HepG2 (cell line): ENCODE measurements around the gene PEX14. TPM values are rescaled to one million over a fixed set of nuclear protein-coding genes. Genes with fewer than 3 reads are reported as not detected.

Source experiments
- ATAC-seq: fragments of 200-7000 bp; cut with Tn5 transposase; 3 replicates; pipeline ENCODE4 v1.9.1; 2020; ENCODE audit warnings: mild to moderate bottlenecking, moderate library complexity
- BruUV-seq: library from RNA; stranded (reverse); fragments of 400-500 nt; replicated peaks from 2 replicates; lab custom pipeline; 2021; lab: Mats Ljungman, UMichigan
- CTCF ChIA-PET: fragments of 300-600 bp; formaldehyde crosslinking; extraction: SDS; loops from one replicate; lab custom pipeline; 2021; ENCODE audit warnings: low total read pairs, inconsistent platforms, low intra/inter-chr PET ratio; lab: Yijun Ruan, JAX
- POLR2A ChIA-PET: fragments of 350-600 bp; sonication (Branson Sonifier 250); formaldehyde crosslinking; loops from one replicate; lab custom pipeline; 2020; ENCODE audit warnings: antibody characterized with exemption, inconsistent platforms; lab: Yijun Ruan, JAX
- DNase-seq: peaks from one replicate; pipeline ENCODE4 v3.0.0-alpha.2; 2015; ENCODE audit warnings: low spot score
- FAIRE-seq: peaks from 3 replicates; lab custom pipeline; 2011; peaks lifted over from hg19 to GRCh38; lab: Jason Lieb, UNC
- H2AFZ ChIP-seq: one replicate; pipeline ENCODE4 v1.6.1; 2011; ENCODE audit warnings: low read length, inconsistent platforms
- H3K27ac ChIP-seq: fragments of 300-600 bp; 3 replicates; pipeline ENCODE4 v1.8.0; 2011; ENCODE audit warnings: mixed run types, mild to moderate bottlenecking, mixed read lengths, low read length, inconsistent platforms; ENCODE audit not compliant: insufficient read depth; ENCODE audit errors: extremely low read length
- H3K27me3 ChIP-seq, 2 experiments: fragments of 200-600 bp in 1 of 2; 2 replicates in 1 of 2; 3 replicates in 1 of 2; pipeline versions ENCODE4 v1.6.0 to v1.8.0; 2011; ENCODE audit warnings: low read length in 2 of 2, mild to moderate bottlenecking in 2 of 2, moderate library complexity in 2 of 2, inconsistent platforms in 1 of 2; ENCODE audit not compliant: insufficient read depth in 2 of 2, control insufficient read depth in 1 of 2
- H3K36me3 ChIP-seq, 2 experiments: fragments of 200-600 bp in 1 of 2; replicated peaks in 1 of 2; 2 replicates in 1 of 2; 3 replicates in 1 of 2; pipeline versions ENCODE4 v1.5.1 to v1.8.0; 2011; ENCODE audit warnings: low read length in 2 of 2, inconsistent platforms in 1 of 2; ENCODE audit not compliant: insufficient read depth in 2 of 2, control insufficient read depth in 1 of 2
- H3K4me1 ChIP-seq: 2 replicates; pipeline ENCODE4 v1.5.1; 2012; ENCODE audit warnings: low read length, inconsistent platforms; ENCODE audit not compliant: insufficient read depth
- H3K4me2 ChIP-seq: 2 replicates; pipeline ENCODE4 v1.6.0; 2011; ENCODE audit warnings: low read depth, low read length, inconsistent platforms
- H3K4me3 ChIP-seq, 3 experiments: fragments of 200-600 bp in 1 of 3; sonication (generic), shearing (Covaris generic) in 1 of 3; replicated peaks in 1 of 3; 2 replicates each; pipeline ENCODE4 v1.5.1; 2011 to 2016; ENCODE audit warnings: low read length in 3 of 3, inconsistent platforms in 2 of 3, low read depth in 2 of 3, mild to moderate bottlenecking in 2 of 3, control low read depth in 1 of 3, mixed read lengths in 1 of 3; ENCODE audit not compliant: insufficient read depth in 1 of 3
- H3K79me2 ChIP-seq: one replicate; pipeline ENCODE4 v1.6.1; 2011; ENCODE audit warnings: low read length, inconsistent platforms; ENCODE audit not compliant: insufficient read depth
- H3K9ac ChIP-seq: 2 replicates; pipeline ENCODE4 v1.6.0; 2011; ENCODE audit warnings: mild to moderate bottlenecking, low read depth, low read length, inconsistent platforms; ENCODE audit not compliant: insufficient read depth
- H3K9me3 ChIP-seq: 2 replicates; pipeline ENCODE4 v1.5.1; 2012; ENCODE audit warnings: mild to moderate bottlenecking, low read length
- H4K20me1 ChIP-seq: 2 replicates; pipeline ENCODE4 v1.6.0; 2011; ENCODE audit warnings: inconsistent platforms, mild to moderate bottlenecking, low read length, moderate library complexity; ENCODE audit not compliant: insufficient read depth
- ARID4A ChIP-seq: sonication (generic); formaldehyde crosslinking; IDR thresholded peaks from 2 replicates; pipeline ENCODE4 v1.5.0; 2020; ENCODE audit warnings: mild to moderate bottlenecking, missing genetic modification reagents, borderline replicate concordance
- EED ChIP-seq: sonication (generic); formaldehyde crosslinking; IDR thresholded peaks from 2 replicates; pipeline ENCODE4 v1.5.0; 2020; ENCODE audit warnings: mild to moderate bottlenecking, missing genetic modification reagents
- GTF2F1 ChIP-seq: fragments of 150-350 bp; IDR thresholded peaks from 2 replicates; pipeline ENCODE4 v1.6.1; 2014; ENCODE audit warnings: low read length
- HMG20B ChIP-seq: conservative IDR thresholded peaks from 2 replicates; pipeline ENCODE4 v1.6.1; 2016; ENCODE audit warnings: missing genetic modification reagents, missing compliant biosample characterization
- MTF2 ChIP-seq: sonication (generic); formaldehyde crosslinking; IDR thresholded peaks from 2 replicates; pipeline ENCODE4 v1.5.0; 2020; ENCODE audit warnings: missing genetic modification reagents, borderline replicate concordance
- MYC ChIP-seq: sonication (generic); formaldehyde crosslinking; IDR thresholded peaks from 2 replicates; pipeline ENCODE4 v1.9.0; 2021; ENCODE audit warnings: missing genetic modification reagents, borderline replicate concordance
- NCOA1 ChIP-seq: sonication (generic); formaldehyde crosslinking; IDR thresholded peaks from 2 replicates; pipeline ENCODE4 v1.9.0; 2021; ENCODE audit warnings: missing genetic modification reagents
- NFKB2 ChIP-seq: sonication (generic); formaldehyde crosslinking; IDR thresholded peaks from 2 replicates; pipeline ENCODE4 v1.4.0; 2020; ENCODE audit warnings: missing genetic modification reagents, borderline replicate concordance
- NR1H2 ChIP-seq: sonication (generic); formaldehyde crosslinking; IDR thresholded peaks from 2 replicates; pipeline ENCODE4 v1.8.1; 2022; ENCODE audit warnings: low read depth, missing genetic modification reagents, borderline replicate concordance
- ONECUT2 ChIP-seq: sonication (generic); formaldehyde crosslinking; IDR thresholded peaks from 2 replicates; pipeline ENCODE4 v1.4.0; 2020; ENCODE audit warnings: missing genetic modification reagents
- PHB2 ChIP-seq: fragments of 450-650 bp; IDR thresholded peaks from 2 replicates; pipeline ENCODE4 v1.6.1; 2018; ENCODE audit not compliant: partially characterized antibody
- SMAD9 ChIP-seq: sonication (generic); formaldehyde crosslinking; IDR thresholded peaks from 2 replicates; pipeline ENCODE4 v1.5.1; 2020; ENCODE audit warnings: mild to moderate bottlenecking, missing genetic modification reagents
- ZC3H13 ChIP-seq: sonication (generic); formaldehyde crosslinking; IDR thresholded peaks from 2 replicates; pipeline ENCODE4 v1.8.1; 2023; ENCODE audit warnings: mild to moderate bottlenecking, missing genetic modification reagents, moderate library complexity
- ZEB1 ChIP-seq: IDR thresholded peaks from 2 replicates; pipeline ENCODE4 v1.6.1; 2012; ENCODE audit warnings: mild to moderate bottlenecking, low read depth, inconsistent platforms; ENCODE audit not compliant: insufficient replicate concordance
- ZNF609 ChIP-seq: sonication (generic); formaldehyde crosslinking; IDR thresholded peaks from 2 replicates; pipeline ENCODE4 v1.4.0; 2020; ENCODE audit warnings: mild to moderate bottlenecking, missing genetic modification reagents, borderline replicate concordance
- ZNF629 ChIP-seq: sonication (generic); formaldehyde crosslinking; conservative IDR thresholded peaks from 2 replicates; pipeline ENCODE4 v1.5.0; 2020; ENCODE audit warnings: missing genetic modification reagents
- ZNF660 ChIP-seq: sonication (generic); formaldehyde crosslinking; IDR thresholded peaks from 2 replicates; pipeline ENCODE4 v1.5.1; 2020; ENCODE audit warnings: mild to moderate bottlenecking, low read depth, missing genetic modification reagents, borderline replicate concordance
- WGBS: methylation state at CpG from one replicate; pipeline ENCODE4 v1.1.6; 2017; ENCODE audit warnings: low lambda C conversion rate; 5-methylcytosine and 5-hydroxymethylcytosine counted together
- in situ Hi-C: cut with HindIII; loops from 2 replicates; pipeline ENCODE4 v1.10.0; 2017; ENCODE audit warnings: low pct_unique_long_range_greater_than_20kb; ENCODE audit not compliant: extremely low pct_ligation_motif_present
- intact Hi-C: fragments of 100-400 bp; cut with micrococcal nuclease; formaldehyde crosslinking; loops from one replicate; pipeline ENCODE4 v1.10.0; 2022; ENCODE audit not compliant: unreplicated experiment
- polyA plus RNA-seq, 8 experiments: library from polyadenylated mRNA; depleted of rRNA in 3 of 8; stranded (reverse) in 7 of 8; unstranded in 1 of 8; fragments of >200 nt; fragmentation: Illumina TruSeq in 4 of 8; extraction: Trizol in 4 of 8; gene quantifications; 2 replicates each; pipeline versions ENCODE4 v1.2.1 to v1.2.3, GENCODE V29; 2011 to 2016; ENCODE audit warnings: low read depth in 4 of 8, missing spikeins in 1 of 8, mixed read lengths in 1 of 8; ENCODE audit not compliant: insufficient read depth in 1 of 8
- total RNA-seq, 5 experiments: library from RNA; depleted of rRNA; stranded (reverse); fragments of >200 nt; fragmentation: Illumina TruSeq; extraction: Trizol; gene quantifications; 2 replicates each; pipeline ENCODE4 v1.2.3, GENCODE V29; 2016; ENCODE audit warnings: low read depth in 1 of 5

The PEX14 gene
- total and polyA plus RNA-seq, 2 of the 13 experiments (the other 11 are each of a cell fraction or from before 2014, with no cell fraction given): 6.5 to 9.9 TPM

- no peak for TF ChIP-seq ONECUT2 (CRISPR knock-in tag)
- TF ChIP-seq ZNF660: no peak
- TF ChIP-seq ZEB1: no peak
- TF ChIP-seq ZNF629 (CRISPR knock-in tag): no peak
- TF ChIP-seq ZC3H13: no peak
- TF ChIP-seq PHB2: no peak
Measured at GRCh38 chr1:10604966-10605365, 130.2 kb downstream of the PEX14 start (continued).

DNA sequence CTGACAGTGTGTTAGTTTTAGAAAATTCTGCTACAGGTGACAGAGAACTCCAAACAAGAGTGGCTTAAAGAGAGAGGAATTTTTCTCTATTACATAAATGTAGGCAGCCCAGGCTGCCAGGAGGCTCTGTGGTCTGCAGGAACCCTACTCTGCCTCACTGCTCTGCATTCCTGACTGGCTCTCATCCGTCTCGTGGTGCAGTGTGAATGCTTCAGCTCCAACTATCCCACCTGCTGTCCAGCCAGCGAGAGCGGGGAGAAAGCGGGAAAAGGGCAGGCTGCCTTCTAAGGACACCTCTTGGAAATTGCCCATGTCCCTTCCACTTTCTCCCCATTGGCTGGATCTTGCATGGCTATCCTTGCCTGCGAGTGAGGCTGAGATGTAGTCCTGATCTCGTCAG is 131.3 kb downstream of the PEX14 start:
- Histone ChIP-seq H3K4me1 (no peaks in the 10 kb centered on the region), H3K9me3 (no peaks in the 10 kb centered on the region), H3K4me2 (no peak overlapping the region), H3K4me3 (no peak overlapping the region), H3K27ac (no peak overlapping the region), H2AFZ (no peak overlapping the region), H3K27me3 (no peaks in the 10 kb centered on the region), H3K9ac (no peak overlapping the region), H3K36me3 (peaks cover 2 to 15% of the 10 kb centered on the region in 2 experiments; a peak in 4 of 5 replicates), H3K79me2 (no peaks in the 10 kb centered on the region), H4K20me1 (no peaks in the 10 kb centered on the region)
- no peak for FAIRE-seq
- intact Hi-C loops (no loop called here), in situ Hi-C loops (no loop called here)
- POLR2A ChIA-PET: no interaction called here
- BruUV-seq: no TSS peak
- DNase-seq: no peak
- CTCF ChIA-PET: no interaction called here
- no peak for ATAC-seq
- WGBS: 98% methylated on average over 7 of the region's 7 CpGs
- TF ChIP-seq ZNF609 (CRISPR knock-in tag): no peak
- TF ChIP-seq EED (CRISPR knock-in tag): no peak
- no peak for TF ChIP-seq NR1H2 (CRISPR knock-in tag)
- no peak for TF ChIP-seq NCOA1
- TF ChIP-seq HMG20B (CRISPR knock-in tag): no peak
- no peak for TF ChIP-seq ARID4A (CRISPR knock-in tag)
- no peak for TF ChIP-seq GTF2F1
- no peak for TF ChIP-seq MTF2 (CRISPR knock-in tag)
- TF ChIP-seq SMAD9 (CRISPR knock-in tag): no peak
- TF ChIP-seq MYC (CRISPR knock-in tag): no peak
- no peak for TF ChIP-seq NFKB2 (CRISPR knock-in tag)
